Liver (tissue), 9 donors: Measurements from ENCODE around the gene FRA10AC1. TPM values are rescaled to one million over a fixed set of nuclear protein-coding genes. Genes with fewer than 3 reads are reported as not detected.

ENCODE experiments used
- DNase-seq: peaks from one replicate; pipeline ENCODE4 v3.0.0-alpha.2; 2017; ENCODE audit warnings: low spot score
- H3K27ac ChIP-seq, 2 donors: one replicate each; pipeline ENCODE4 v1.7.0; 2013; ENCODE audit warnings: inconsistent platforms in 2 of 2, low read length in 2 of 2, control low read depth in 1 of 2, low read depth in 1 of 2, mild to moderate bottlenecking in 1 of 2
- H3K27me3 ChIP-seq, 4 donors: one replicate each; pipeline versions ENCODE4 v1.6.1 to v1.7.0; 2013; ENCODE audit warnings: low read length in 3 of 4, inconsistent platforms in 1 of 4, mild to moderate bottlenecking in 1 of 4, moderate library complexity in 1 of 4; ENCODE audit not compliant: control insufficient read depth in 4 of 4, insufficient read depth in 4 of 4
- H3K36me3 ChIP-seq, 4 donors: one replicate each; pipeline versions ENCODE4 v1.6.1 to v1.7.0; 2013; ENCODE audit warnings: low read length in 3 of 4, mild to moderate bottlenecking in 3 of 4, low read depth in 1 of 4, moderate library complexity in 1 of 4; ENCODE audit not compliant: control insufficient read depth in 4 of 4, insufficient read depth in 3 of 4
- H3K4me1 ChIP-seq, 4 donors: one replicate each; pipeline versions ENCODE4 v1.6.1 to v1.7.0; 2013; ENCODE audit warnings: low read length in 3 of 4, mild to moderate bottlenecking in 3 of 4, moderate library complexity in 1 of 4; ENCODE audit not compliant: control insufficient read depth in 4 of 4, insufficient read depth in 4 of 4
- H3K4me3 ChIP-seq, 3 donors: one replicate each; pipeline versions ENCODE4 v1.6.1 to v1.7.0; 2013; ENCODE audit warnings: low read length in 3 of 3, control low read depth in 1 of 3, low read depth in 1 of 3, mild to moderate bottlenecking in 1 of 3
- H3K9ac ChIP-seq, 2 donors: one replicate each; pipeline ENCODE4 v1.7.0; 2013; ENCODE audit warnings: low read length in 2 of 2, mild to moderate bottlenecking in 2 of 2, moderate library complexity in 2 of 2, control low read depth in 1 of 2, low read depth in 1 of 2
- H3K9me3 ChIP-seq, 4 donors: one replicate each; pipeline versions ENCODE4 v1.6.1 to v1.7.0; 2013; ENCODE audit warnings: low read length in 3 of 4; ENCODE audit not compliant: control insufficient read depth in 4 of 4
- EGR1 ChIP-seq, 2 donors: IDR thresholded peaks; 2 replicates each; pipeline ENCODE4 v1.6.1; 2016 to 2018; ENCODE audit warnings: antibody characterized with exemption in 2 of 2, low read depth in 2 of 2
- FOXA1 ChIP-seq: IDR thresholded peaks from 2 replicates; pipeline ENCODE4 v1.6.1; 2016; ENCODE audit warnings: antibody characterized with exemption
- FOXA2 ChIP-seq: IDR thresholded peaks from 2 replicates; pipeline ENCODE4 v1.6.1; 2016; ENCODE audit warnings: antibody characterized with exemption
- GABPA ChIP-seq, 2 donors: IDR thresholded peaks in 1 of 2; conservative IDR thresholded peaks in 1 of 2; 2 replicates each; pipeline ENCODE4 v1.6.1; 2016; ENCODE audit warnings: antibody characterized with exemption in 2 of 2, mild to moderate bottlenecking in 1 of 2, moderate library complexity in 1 of 2
- HNF4A ChIP-seq, 2 donors: conservative IDR thresholded peaks; 2 replicates each; pipeline ENCODE4 v1.6.1; 2016; ENCODE audit warnings: antibody characterized with exemption in 2 of 2, mild to moderate bottlenecking in 2 of 2
- HNF4G ChIP-seq: IDR thresholded peaks from 2 replicates; pipeline ENCODE4 v1.6.1; 2016; ENCODE audit warnings: antibody characterized with exemption
- JUND ChIP-seq, 2 donors: IDR thresholded peaks; 2 replicates each; pipeline ENCODE4 v1.6.1; 2016; ENCODE audit warnings: antibody characterized with exemption in 2 of 2
- MAX ChIP-seq: IDR thresholded peaks from 2 replicates; pipeline ENCODE4 v1.6.1; 2016; ENCODE audit warnings: antibody characterized with exemption
- NR2F2 ChIP-seq: IDR thresholded peaks from 2 replicates; pipeline ENCODE4 v1.6.1; 2016; ENCODE audit warnings: antibody characterized with exemption
- RAD21 ChIP-seq, 2 donors: IDR thresholded peaks; 2 replicates each; pipeline ENCODE4 v1.6.1; 2016; ENCODE audit warnings: antibody characterized with exemption in 2 of 2, mild to moderate bottlenecking in 2 of 2
- RXRA ChIP-seq, 2 donors: IDR thresholded peaks; 2 replicates each; pipeline ENCODE4 v1.6.1; 2017 to 2018; ENCODE audit warnings: antibody characterized with exemption in 2 of 2, mild to moderate bottlenecking in 1 of 2
- TAF1 ChIP-seq: conservative IDR thresholded peaks from 2 replicates; pipeline ENCODE4 v1.6.1; 2016; ENCODE audit warnings: antibody characterized with exemption, mild to moderate bottlenecking
- YY1 ChIP-seq: IDR thresholded peaks from 2 replicates; pipeline ENCODE4 v1.6.1; 2016; ENCODE audit warnings: antibody characterized with exemption, mild to moderate bottlenecking
- ZBTB33 ChIP-seq: IDR thresholded peaks from 2 replicates; pipeline ENCODE4 v1.6.1; 2016; ENCODE audit warnings: antibody characterized with exemption
- WGBS: extraction: QIAGEN DNeasy Blood & Tissue Kit; methylation state at CpG from one replicate; pipeline ENCODE4 v1.1.7; 2013; 5-methylcytosine and 5-hydroxymethylcytosine counted together
- polyA plus RNA-seq, 2 donors: library from polyadenylated mRNA; stranded (reverse) in 1 of 2; unstranded in 1 of 2; fragments of 200-250 nt in 1 of 2; fragments of >200 nt in 1 of 2; fragmentation: Nextera tagmentation in 1 of 2; extraction: Ambion mirVana in 1 of 2; gene quantifications; one replicate each; pipeline versions ENCODE4 v1.2.1 to v1.2.3, GENCODE V29; 2013 to 2015
- total RNA-seq, 2 donors: library from RNA; depleted of rRNA; stranded (reverse); fragments of >200 nt; gene quantifications; one replicate each; pipeline ENCODE4 v1.2.3, GENCODE V29; 2014
- TF ChIP-seq, protein P1 (sequence below): fragments of 150-350 bp; IDR thresholded peaks from 2 replicates; pipeline ENCODE4 v1.5.1; 2017; ENCODE audit warnings: improper control_type of control experiment, low read depth, low read length; ENCODE audit not compliant: missing input control
- TF ChIP-seq, protein P2 (sequence below): IDR thresholded peaks from 2 replicates; pipeline ENCODE4 v1.6.1; 2016; ENCODE audit warnings: antibody characterized with exemption
- TF ChIP-seq, protein P3 (sequence below): IDR thresholded peaks from 2 replicates; pipeline ENCODE4 v1.6.1; 2016; ENCODE audit warnings: antibody characterized with exemption, mild to moderate bottlenecking
- donor health status: healthy.
- donor health status: healthy.
- donor health status: healthy.
- donor health status: healthy.
- donor health status: healthy.

Gene FRA10AC1
- total and polyA plus RNA-seq, 4 donors, result 2.5 to 19.2 (median 5.8) TPM

- Histone ChIP-seq H3K36me3 (peaks cover 2 to 6% (median 3%) of the 10 kb centered on the region in 4 donors), H3K9me3 (no peaks in the 10 kb centered on the region), H3K4me1 (peaks cover 1 to 30% (median 15%) of the 10 kb centered on the region in 4 donors), H3K27me3 (no peaks in the 10 kb centered on the region), H3K9ac (peak overlapping the region in 1 of 2 donors; percentile 18), H3K4me3 (no peak overlapping the region), H3K27ac (no peak overlapping the region)
- TF ChIP-seq, protein P1, sequence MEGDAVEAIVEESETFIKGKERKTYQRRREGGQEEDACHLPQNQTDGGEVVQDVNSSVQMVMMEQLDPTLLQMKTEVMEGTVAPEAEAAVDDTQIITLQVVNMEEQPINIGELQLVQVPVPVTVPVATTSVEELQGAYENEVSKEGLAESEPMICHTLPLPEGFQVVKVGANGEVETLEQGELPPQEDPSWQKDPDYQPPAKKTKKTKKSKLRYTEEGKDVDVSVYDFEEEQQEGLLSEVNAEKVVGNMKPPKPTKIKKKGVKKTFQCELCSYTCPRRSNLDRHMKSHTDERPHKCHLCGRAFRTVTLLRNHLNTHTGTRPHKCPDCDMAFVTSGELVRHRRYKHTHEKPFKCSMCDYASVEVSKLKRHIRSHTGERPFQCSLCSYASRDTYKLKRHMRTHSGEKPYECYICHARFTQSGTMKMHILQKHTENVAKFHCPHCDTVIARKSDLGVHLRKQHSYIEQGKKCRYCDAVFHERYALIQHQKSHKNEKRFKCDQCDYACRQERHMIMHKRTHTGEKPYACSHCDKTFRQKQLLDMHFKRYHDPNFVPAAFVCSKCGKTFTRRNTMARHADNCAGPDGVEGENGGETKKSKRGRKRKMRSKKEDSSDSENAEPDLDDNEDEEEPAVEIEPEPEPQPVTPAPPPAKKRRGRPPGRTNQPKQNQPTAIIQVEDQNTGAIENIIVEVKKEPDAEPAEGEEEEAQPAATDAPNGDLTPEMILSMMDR, result no peak
- TF ChIP-seq, protein P2, sequence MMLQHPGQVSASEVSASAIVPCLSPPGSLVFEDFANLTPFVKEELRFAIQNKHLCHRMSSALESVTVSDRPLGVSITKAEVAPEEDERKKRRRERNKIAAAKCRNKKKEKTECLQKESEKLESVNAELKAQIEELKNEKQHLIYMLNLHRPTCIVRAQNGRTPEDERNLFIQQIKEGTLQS, result no peak
- TF ChIP-seq EGR1 (IDR thresholded peaks at IDR 0.05; ENCODE audit: low read depth in 2 of 2) (no peak), NR2F2 (no peak), HNF4A (conservative IDR thresholded peaks at IDR 0.05) (no peak), MAX (no peak), FOXA1 (no peak), YY1 (no peak), ZBTB33 (no peak), HNF4G (no peak), FOXA2 (no peak), RXRA (IDR thresholded peaks at IDR 0.05) (no peak), RAD21 (IDR thresholded peaks at IDR 0.05) (no peak), TAF1 (no peak), GABPA (IDR thresholded peaks at IDR 0.05 in 1 of 2, conservative IDR thresholded peaks at IDR 0.05 in 1 of 2) (no peak), JUND (IDR thresholded peaks at IDR 0.05) (no peak)
- TF ChIP-seq, protein P3, sequence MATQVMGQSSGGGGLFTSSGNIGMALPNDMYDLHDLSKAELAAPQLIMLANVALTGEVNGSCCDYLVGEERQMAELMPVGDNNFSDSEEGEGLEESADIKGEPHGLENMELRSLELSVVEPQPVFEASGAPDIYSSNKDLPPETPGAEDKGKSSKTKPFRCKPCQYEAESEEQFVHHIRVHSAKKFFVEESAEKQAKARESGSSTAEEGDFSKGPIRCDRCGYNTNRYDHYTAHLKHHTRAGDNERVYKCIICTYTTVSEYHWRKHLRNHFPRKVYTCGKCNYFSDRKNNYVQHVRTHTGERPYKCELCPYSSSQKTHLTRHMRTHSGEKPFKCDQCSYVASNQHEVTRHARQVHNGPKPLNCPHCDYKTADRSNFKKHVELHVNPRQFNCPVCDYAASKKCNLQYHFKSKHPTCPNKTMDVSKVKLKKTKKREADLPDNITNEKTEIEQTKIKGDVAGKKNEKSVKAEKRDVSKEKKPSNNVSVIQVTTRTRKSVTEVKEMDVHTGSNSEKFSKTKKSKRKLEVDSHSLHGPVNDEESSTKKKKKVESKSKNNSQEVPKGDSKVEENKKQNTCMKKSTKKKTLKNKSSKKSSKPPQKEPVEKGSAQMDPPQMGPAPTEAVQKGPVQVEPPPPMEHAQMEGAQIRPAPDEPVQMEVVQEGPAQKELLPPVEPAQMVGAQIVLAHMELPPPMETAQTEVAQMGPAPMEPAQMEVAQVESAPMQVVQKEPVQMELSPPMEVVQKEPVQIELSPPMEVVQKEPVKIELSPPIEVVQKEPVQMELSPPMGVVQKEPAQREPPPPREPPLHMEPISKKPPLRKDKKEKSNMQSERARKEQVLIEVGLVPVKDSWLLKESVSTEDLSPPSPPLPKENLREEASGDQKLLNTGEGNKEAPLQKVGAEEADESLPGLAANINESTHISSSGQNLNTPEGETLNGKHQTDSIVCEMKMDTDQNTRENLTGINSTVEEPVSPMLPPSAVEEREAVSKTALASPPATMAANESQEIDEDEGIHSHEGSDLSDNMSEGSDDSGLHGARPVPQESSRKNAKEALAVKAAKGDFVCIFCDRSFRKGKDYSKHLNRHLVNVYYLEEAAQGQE, result no peak
- WGBS, result 93% methylated on average over 3 of the region's 3 CpGs
- DNase-seq, result no peak
Measured at GRCh38 chr10:93678805-93679587, 23.4 kb downstream of the FRA10AC1 start.
